HG03066 (cell line): ENCODE results near the gene IDNK.

Experiments
- ATAC-seq: cut with Tn5 transposase; IDR thresholded peaks from one replicate; pipeline ENCODE4 v1.9.1; 2021; ENCODE audit warnings: low read depth; ENCODE audit not compliant: unreplicated experiment

IDNK gene

GRCh38 chr9:83681490-83681889 is 58.5 kb downstream of the IDNK start:
- no peak for ATAC-seq

- no peak for ATAC-seq
Measured at GRCh38 chr9:83688921-83689320, 66.0 kb downstream of the IDNK start.

GRCh38 chr9:83691492-83691891 is 68.5 kb downstream of the IDNK start:
- no peak for ATAC-seq
